ENCODE measurements around the gene PCAT7. TPM values are rescaled to one million over a fixed set of nuclear protein-coding genes. Genes with fewer than 3 reads are reported as not detected.

PCAT7 gene
- total RNA-seq, 1 donor from 2014 or later, result 2.2 TPM

DNA sequence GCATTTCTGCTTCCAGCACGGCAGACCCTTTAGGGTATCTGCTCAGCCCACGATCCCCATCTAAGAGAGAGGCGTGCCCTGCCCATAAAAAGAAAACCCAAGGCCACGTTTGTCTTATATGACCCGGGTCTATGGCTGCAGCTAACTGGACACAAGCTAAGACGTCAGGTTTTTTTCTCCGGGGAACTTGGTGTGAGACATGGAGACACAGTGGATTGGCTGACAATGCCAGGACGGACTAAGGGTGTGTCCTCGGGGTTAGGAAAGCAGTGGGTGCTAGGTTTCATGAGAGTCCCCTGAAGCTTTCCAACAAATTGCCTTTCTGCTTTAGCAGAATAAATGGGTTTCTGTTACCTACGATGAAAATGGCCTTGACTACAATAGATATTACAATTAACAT is 45.8 kb downstream of the PCAT7 start:
- DNase-seq (ENCODE audit: low spot score) (no peak), ATAC-seq (peak; percentile 7)

DNA sequence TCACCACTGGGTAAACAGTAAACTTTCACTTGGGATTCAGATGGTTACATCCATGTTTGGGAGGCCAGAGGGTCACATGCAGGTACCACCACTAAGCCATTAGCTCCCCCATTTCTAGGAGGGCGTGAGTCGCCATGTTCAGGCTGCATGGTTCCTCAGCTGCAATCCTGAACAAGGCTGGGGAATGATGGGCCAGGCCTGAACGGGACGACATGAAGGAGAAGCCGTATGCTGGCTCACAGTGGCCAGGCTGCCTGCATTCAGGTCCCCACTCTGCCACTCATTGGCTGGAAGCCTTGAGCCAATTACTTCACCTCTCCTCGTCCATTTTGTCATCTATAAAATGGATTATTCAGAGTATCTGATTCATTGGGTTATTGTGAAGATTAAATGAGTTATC is 47.8 kb downstream of the PCAT7 start:
- ATAC-seq (no peak), DNase-seq (ENCODE audit: low spot score) (no peak)

DNA sequence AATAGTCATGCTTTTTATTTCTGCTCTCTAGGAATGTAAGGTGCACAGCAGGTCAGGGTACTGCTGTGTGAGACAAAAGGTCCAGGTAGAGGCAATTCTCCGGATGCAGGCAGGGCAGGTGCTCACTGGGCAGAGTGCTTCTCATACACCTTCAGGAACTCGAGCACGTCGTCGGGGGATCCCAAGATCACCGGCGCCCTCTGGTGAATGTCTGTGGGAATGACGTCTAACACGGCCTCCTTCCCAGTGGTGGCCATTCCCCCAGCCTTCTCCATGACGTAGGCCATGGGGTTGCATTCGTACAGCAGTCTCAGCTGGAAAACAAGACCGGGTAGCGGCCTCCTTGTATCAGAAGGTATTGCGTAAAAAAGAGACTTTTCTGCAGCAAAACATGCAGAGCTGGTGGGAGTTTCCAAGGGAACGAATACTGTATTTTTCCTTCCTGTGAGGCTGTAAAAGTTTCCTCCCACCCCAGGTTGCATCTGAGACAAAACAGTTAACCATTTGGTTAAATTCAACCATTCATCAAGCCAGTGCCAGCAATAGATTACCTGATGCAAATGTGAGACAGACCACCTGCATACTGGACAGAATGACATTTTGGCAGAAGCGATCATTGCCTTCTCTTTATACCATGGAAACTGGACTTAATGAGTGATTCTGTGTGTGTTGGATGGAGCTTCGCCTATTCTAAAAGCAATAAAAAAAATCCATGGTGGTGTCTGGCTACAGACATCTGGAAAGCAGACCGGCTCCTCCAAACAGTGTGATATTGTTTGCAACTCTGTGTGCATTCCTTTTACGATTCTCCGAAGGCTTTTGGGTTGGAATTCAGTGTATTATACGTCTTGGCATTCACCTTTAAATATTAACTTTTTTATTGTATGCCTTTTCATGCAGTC is 48.6 kb downstream of the PCAT7 start:
- DNase-seq (ENCODE audit: low spot score) (peak; percentile 64), ATAC-seq (peak; percentile 44)

DNA sequence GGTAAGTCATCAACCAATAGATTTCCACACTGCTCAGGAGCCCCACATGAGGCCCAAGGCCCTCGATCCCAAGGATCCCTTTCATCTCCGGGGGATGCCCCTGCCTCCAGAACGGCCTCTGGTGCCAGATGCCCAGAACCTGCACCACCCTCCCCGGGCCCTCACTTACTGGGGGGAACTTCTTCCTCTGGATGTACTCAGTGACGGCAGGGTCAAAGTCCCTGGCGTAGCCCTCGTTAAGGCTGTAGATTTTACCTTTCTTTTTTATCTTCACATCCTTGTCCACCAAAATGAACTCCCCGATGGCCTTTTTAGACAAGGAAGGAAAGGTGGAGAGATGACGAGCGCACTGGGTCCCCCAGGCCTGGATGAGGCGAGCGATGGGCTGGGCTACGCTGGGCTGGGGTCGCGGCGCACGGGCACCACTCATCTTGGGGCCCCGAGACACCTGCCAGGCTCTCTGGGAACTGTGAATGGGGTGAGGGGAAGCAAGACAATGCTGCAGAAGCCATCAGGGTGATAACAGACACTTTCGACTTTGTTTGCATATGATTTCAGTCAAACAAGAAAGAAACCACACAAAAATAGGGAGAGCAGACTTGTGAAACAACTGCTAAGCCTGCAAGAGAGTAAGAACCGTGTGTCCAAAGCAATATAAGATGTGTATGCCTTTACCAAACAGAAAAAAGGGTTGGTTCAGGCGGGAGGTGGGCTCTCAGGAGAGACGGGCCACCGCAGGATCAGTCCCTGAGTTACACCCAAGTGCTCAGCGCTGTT is 52.0 kb downstream of the PCAT7 start:
- DNase-seq (ENCODE audit: low spot score) (no peak), ATAC-seq (no peak)

DNA sequence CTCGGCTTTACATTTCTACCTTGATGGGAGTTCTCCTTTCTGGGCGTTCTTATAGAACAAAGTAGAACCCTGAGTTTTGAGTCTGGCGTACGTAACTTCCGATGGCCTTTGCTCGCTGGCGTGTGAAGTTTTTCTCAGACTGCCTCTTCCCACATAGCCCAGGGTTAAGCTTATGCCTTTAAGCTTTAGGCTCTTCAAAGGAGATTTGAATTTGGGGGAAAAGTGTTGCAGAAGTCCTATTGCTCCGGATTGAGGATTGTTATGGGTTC is 52.5 kb downstream of the PCAT7 start:
- DNase-seq (ENCODE audit: low spot score) (no peak), ATAC-seq (no peak)

DNA sequence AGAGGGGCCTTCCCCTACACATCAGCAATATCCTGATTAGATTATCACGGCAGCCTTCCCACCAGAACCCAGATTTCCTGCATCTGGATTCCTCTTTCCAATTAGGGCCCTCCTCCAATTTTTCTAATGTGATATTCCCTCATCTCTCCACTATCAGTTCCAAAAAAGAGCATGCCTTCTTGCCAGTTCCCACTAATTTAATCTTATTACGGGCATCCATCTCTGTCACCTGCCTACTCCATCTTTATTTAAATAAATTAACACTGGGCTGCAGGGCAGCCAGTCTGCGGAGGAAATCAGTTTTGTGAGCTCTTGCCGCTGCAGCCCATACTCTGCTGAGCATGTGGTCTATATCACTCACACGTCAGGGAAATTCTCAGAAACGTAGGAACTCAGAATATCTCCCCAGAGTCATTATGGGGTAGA is 55.3 kb downstream of the PCAT7 start:
- ATAC-seq, result no peak
- DNase-seq (ENCODE audit: low spot score), result no peak

DNA sequence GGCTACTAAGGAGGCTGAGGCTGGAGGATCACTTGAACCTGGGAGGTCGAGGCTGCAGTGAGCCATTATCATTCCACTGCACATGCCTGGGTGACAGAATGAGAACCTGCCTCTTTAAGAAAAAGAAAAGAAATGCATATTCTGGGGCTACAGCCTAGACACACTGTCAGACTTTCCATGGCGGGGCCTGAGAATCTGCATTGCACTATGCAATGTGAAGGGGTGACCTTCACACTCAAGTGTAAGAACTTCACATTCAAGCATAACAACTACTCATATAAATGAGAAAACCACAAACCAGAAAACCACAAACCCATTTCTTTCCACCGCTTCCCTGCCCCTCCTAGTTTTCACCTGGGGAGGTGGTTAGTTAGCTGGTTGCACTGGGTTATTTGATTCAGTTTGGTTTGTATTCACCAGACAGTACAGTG is 56.8 kb downstream of the PCAT7 start:
- no peak for DNase-seq (ENCODE audit: low spot score)
- no peak for ATAC-seq

DNA sequence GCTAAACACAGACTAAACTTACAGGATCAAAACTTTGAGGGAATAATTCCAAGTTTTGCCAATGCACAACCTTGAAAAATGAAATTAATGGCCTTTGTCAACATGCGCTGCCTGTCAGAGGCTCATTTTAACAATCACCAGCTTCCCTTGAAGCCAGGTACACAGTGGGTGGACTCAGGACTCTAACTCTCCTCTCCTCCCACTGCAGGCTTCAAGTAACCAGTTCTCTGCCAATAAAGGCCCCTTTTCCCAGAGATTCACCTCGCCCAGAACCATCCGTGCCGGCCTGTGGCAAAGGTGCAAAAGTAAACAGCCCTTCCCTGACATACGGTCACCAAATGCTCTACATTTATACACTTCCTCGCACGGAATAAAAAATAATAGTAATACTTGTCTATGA is 57.2 kb downstream of the PCAT7 start:
- DNase-seq (ENCODE audit: low spot score), result no peak

DNA sequence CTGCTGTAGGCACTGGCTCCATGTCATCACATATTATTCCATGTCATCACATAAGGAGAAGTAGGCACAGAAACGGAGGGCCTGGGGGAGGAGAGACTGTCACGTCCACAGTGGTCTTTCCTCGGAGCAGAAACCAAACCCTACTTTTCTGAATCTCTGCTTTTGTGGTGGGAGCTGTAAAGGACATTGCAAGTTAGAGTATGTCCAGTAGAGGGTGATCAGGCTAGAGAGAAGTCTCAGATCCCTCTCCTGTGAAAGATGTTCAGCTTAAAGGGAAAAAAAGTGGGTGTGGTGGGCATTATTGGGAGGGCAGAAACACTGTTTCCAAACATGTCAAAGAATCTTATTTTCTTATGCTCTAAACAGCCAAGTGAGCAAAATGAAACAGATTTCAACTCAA is 58.1 kb downstream of the PCAT7 start:
- DNase-seq (ENCODE audit: low spot score), result no peak

More for the DNA sequence above, 57.2 kb downstream of the PCAT7 start:
- no peak for ATAC-seq

DNA sequence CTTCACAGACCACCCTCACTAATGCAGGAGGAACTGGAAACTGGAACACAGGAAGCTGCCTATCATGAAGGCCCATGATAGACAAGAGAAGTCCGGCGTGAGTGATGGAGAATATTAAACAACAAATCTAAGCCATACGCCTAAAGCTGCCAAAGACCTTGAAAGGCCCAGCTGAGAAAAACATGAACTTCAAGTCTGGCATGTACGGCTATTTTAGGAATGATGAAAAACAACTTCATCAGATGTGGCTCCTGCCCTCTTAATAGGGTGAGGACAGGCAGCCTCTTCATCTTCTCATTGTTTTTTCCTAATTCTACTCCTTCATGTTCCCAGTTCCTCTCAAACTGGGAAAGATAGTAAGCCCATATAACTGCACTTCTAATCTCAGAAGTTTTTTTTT is 64.1 kb downstream of the PCAT7 start:
- ATAC-seq, result no peak
- DNase-seq (ENCODE audit: low spot score), result no peak

More for the DNA sequence above, 58.1 kb downstream of the PCAT7 start:
- ATAC-seq, result no peak

Other genes starting within 250 kb of the PCAT7 start
- gene NUTM2F, start 226.4 kb upstream of the PCAT7 start, total RNA-seq, result 0.08 TPM
- not detected for gene FBP2, start 38.7 kb downstream of the PCAT7 start, total RNA-seq
- 476 TPM for gene FBP1, start 84.4 kb downstream of the PCAT7 start, total RNA-seq
- 75.5 TPM for gene AOPEP, start 171.6 kb downstream of the PCAT7 start, total RNA-seq